ENCODE data around the gene MYRIP.

DNA sequence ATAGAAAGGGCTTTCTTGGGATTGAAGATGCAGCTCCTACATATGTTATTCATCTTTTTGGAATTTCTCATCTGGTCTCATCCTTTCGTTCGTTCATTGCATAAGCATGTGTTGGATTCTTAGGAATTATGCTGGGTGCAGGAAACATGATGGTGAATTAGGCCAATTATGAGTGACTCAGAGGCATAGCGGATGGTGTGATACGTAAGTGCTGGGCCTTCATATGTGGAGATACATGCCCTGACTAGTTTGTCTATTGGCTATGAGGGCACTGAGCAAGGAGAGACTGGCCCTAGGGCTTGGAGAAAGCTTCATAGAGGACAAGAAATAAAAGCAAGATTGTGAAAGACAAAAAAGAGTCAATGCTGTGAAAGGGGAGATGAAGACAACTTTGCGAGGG, 235.1 kb downstream of the MYRIP start:
- no peak for TF ChIP-seq SUZ12 (IDR thresholded peaks at IDR 0.05; ENCODE audit: extremely low read depth, insufficient read depth, insufficient read length)
- TF ChIP-seq YY1 (IDR thresholded peaks at IDR 0.05; ENCODE audit: insufficient read depth, insufficient read length) = no peak
- no peak for TF ChIP-seq ZNF274 (IDR thresholded peaks at IDR 0.05; ENCODE audit: low read depth, low read length)
